AG04449 (cell line): Measurements from ENCODE around the gene CCDC33.

Source experiments
- CTCF ChIA-PET: fragments of 350-600 bp; formaldehyde crosslinking; extraction: SDS; loops from one replicate; lab custom pipeline; 2021; ENCODE audit warnings: antibody characterized with exemption; lab: Yijun Ruan, JAX
- POLR2A ChIA-PET: fragments of 400-600, 350-600 bp; formaldehyde crosslinking; extraction: SDS; loops from one replicate; lab custom pipeline; 2020; ENCODE audit warnings: antibody characterized with exemption, inconsistent platforms; lab: Yijun Ruan, JAX
- DNase-seq: peaks from one replicate; pipeline ENCODE4 v3.0.0-alpha.2; 2010; ENCODE audit warnings: low read depth, low spot score
- H3K4me3 ChIP-seq: 2 replicates; pipeline ENCODE4 v1.5.1; 2011; ENCODE audit warnings: low read depth, mild to moderate bottlenecking, control low read depth, low read length
- TF ChIP-seq, protein P1 (sequence below): IDR thresholded peaks from one replicate; pipeline ENCODE4 v1.5.1; 2011; ENCODE audit warnings: mild to moderate bottlenecking, moderate library complexity, low read length, control low read depth, inconsistent platforms; ENCODE audit not compliant: insufficient read depth; ENCODE audit errors: missing control alignments

The CCDC33 gene

GRCh38 chr15:74297887-74298286 lies 61.8 kb downstream of the CCDC33 start:
- no peak overlapping the region for H3K4me3 ChIP-seq
- CTCF ChIA-PET: interaction anchor here (1.3 to 1.7 kb wide), 3 partner anchors 10 to 171 kb away, joined by 3 to 6 read pairs (median 4); no protein-coding TSS in a partner anchor
- TF ChIP-seq, protein P1, sequence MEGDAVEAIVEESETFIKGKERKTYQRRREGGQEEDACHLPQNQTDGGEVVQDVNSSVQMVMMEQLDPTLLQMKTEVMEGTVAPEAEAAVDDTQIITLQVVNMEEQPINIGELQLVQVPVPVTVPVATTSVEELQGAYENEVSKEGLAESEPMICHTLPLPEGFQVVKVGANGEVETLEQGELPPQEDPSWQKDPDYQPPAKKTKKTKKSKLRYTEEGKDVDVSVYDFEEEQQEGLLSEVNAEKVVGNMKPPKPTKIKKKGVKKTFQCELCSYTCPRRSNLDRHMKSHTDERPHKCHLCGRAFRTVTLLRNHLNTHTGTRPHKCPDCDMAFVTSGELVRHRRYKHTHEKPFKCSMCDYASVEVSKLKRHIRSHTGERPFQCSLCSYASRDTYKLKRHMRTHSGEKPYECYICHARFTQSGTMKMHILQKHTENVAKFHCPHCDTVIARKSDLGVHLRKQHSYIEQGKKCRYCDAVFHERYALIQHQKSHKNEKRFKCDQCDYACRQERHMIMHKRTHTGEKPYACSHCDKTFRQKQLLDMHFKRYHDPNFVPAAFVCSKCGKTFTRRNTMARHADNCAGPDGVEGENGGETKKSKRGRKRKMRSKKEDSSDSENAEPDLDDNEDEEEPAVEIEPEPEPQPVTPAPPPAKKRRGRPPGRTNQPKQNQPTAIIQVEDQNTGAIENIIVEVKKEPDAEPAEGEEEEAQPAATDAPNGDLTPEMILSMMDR: no peak
- no peak for DNase-seq
- POLR2A ChIA-PET: no interaction called here

DNA sequence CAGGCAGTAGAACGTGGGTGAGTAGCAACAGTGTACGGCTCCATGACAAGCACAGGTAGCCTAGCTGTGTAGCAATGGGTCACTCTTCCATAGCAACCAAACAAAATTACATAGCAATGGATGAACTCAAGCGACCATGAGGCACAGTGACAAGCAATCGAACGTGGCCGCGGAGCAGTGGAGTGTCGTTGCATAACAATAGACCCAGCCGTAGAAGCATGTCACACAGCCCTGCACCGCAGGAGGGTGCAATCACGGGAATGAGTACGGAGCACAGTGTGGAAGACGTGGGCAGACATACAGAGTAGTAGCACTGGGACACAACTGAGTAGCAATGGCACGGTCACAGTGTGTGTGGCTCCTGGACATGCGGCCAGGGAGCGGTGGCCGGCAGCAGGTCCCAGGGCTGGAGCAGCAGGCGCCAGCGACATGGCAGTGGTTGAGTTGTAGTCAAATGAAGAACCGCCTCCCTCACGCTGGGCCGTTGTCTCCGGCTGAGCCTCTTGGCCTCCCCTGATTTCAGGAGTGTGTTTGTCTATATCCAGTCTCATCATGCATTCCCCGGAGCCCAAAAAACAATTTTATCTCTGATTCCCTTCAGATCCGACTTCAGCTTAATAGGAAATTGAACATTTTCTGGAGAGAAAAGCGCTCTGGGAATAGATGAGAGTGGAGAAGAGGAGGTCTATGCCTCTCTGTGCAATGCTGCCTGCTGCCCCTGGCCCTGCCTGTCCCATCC lies 64.1 kb downstream of the CCDC33 start:
- DNase-seq: no peak
- ChIA-PET POLR2A (no interaction called here), CTCF (interaction anchor here (0.6 to 5.8 kb wide), 9 partner anchors 9 to 246 kb away, joined by 3 to 49 read pairs (median 5); no protein-coding TSS in a partner anchor)
- TF ChIP-seq, protein P1: no peak
- no peak overlapping the region for H3K4me3 ChIP-seq

DNA sequence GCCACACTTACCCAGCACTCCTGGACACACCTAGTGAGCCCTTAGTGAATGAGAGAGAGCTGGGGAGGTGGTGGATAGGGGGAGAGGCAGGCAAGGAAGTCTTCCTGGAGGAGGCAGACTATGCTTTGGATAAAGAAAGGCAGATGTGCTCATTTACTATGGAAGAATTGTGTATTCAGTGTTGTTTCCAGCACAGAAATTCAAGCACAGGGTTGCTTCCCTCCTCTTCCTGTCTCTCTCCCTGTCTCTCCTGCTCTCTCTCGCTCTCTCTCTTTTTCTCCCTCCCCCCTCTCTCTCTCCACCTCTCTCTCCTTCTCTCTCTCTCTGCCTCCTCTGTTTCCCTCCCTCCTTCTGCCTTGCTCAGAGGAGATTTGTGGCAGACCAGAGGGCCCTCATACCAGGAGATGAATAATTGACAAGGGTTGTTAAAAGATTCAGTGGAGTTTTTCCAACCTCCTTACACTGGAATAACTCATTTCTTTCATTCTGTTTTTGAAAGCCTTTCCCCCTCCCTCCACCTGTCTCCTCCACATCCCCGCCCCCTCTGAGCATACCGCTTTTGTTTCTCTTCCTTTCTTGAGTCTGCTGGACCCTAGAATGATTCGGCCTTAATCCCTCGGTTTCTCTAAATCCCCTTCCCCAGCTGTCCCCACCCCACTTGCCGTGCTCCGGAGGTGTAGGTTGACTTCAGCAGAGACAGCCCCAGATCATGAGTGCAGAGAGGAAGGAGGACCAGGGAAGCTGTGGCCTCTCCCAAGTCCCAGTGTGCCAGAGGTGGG lies 65.6 kb downstream of the CCDC33 start:
- DNase-seq: no peak
- H3K4me3 ChIP-seq: no peak overlapping the region
- CTCF ChIA-PET: interaction anchor here (0.6 to 5.8 kb wide), 9 partner anchors 8 to 248 kb away, joined by 3 to 49 read pairs (median 5); no protein-coding TSS in a partner anchor
- POLR2A ChIA-PET: interaction anchor here (0.6 kb wide), 1 partner anchor 245 kb away, joined by 3 read pairs; no protein-coding TSS in a partner anchor
- TF ChIP-seq, protein P1: no peak

- no peak for DNase-seq
- TF ChIP-seq, protein P1: peak; percentile 68
- CTCF ChIA-PET: interaction anchor here (0.6 to 5.8 kb wide), 12 partner anchors 9 to 249 kb away, joined by 3 to 49 read pairs (median 6); no protein-coding TSS in a partner anchor
Observed at GRCh38 chr15:74302821-74303359, 66.8 kb downstream of the CCDC33 start.

GRCh38 chr15:74303741-74304309 lies 67.7 kb downstream of the CCDC33 start:
- CTCF ChIA-PET: interaction anchor here (0.8 to 5.8 kb wide), 13 partner anchors 9 to 331 kb away, joined by 3 to 49 read pairs (median 7); no protein-coding TSS in a partner anchor
- no peak for DNase-seq
- TF ChIP-seq, protein P1: no peak
- H3K4me3 ChIP-seq: no peak overlapping the region
- POLR2A ChIA-PET: no interaction called here

More at GRCh38 chr15:74302821-74303359, 66.8 kb downstream of the CCDC33 start:
- POLR2A ChIA-PET: no interaction called here
- H3K4me3 ChIP-seq: no peak overlapping the region
